ENCODE results near the gene FSTL1. TPM values are rescaled to one million over a fixed set of nuclear protein-coding genes. Genes with fewer than 3 reads are reported as not detected.

Gene FSTL1
- total RNA-seq, 1 donor from 2014 or later, result 243 TPM

DNA sequence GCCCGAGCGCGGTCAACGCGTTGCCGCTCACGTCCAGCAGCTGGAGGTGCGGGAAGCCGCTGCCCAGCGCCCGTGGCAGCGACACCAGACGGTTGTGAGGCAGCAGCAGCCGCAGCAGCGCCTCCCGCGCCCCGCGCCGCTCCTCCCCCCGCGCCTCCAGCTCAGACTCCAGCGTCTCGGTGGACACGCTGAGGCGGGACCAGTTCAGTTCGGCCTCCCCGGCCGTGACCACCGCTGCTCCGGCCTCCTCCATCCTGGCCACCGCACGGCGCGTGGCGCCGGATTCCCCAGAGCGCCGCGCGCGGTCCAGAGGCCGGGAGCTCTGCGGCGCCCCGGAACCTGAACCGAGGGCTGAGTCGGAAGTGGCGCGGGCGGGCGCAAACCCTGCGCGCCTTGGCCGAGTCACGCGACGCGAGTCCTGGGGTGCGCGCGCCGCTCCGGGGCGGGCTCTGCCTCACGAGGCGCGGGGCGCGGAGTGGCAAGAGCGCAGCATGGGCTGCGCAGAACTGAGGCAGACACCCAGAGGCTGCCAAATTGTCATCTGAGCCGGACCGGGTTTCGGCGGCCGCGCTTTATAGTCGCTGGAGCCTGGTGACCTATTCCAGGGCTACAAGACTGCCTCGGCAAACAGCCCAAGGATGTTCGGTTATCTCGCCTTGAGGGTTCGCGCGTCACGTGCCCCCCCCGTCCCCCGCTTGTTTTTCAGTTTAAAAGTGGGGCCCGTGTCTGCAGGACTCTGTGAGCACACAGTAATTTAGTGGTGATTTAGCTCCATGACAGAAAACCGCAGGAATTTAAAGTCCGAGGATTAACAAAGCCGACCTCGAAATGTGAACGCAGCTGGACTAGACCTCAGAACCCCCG lies 101.6 kb downstream of the FSTL1 start, which contains the start of gene LRRC58:
TSS of gene LRRC58 (minus strand) at position 364 of the 864 bp plus-strand sequence. CDS start at position 253, 111 bp downstream.
- no peaks in the 10 kb centered on the region for H3K27me3 ChIP-seq (ENCODE audit: low read depth)
- peak; percentile 91 for DNase-seq
- H3K27ac ChIP-seq (replicated peaks), result peak within 1 kb of the TSS; percentile 94
- intact Hi-C loops (cut with micrococcal nuclease), result no loop called here
- H3K9me3 ChIP-seq (replicated peaks), result no peaks in the 10 kb centered on the region
- H3K4me3 ChIP-seq, result peak within 1 kb of the TSS; percentile 94
- no peaks in the 10 kb centered on the region for H3K36me3 ChIP-seq
- TF ChIP-seq, protein P1, sequence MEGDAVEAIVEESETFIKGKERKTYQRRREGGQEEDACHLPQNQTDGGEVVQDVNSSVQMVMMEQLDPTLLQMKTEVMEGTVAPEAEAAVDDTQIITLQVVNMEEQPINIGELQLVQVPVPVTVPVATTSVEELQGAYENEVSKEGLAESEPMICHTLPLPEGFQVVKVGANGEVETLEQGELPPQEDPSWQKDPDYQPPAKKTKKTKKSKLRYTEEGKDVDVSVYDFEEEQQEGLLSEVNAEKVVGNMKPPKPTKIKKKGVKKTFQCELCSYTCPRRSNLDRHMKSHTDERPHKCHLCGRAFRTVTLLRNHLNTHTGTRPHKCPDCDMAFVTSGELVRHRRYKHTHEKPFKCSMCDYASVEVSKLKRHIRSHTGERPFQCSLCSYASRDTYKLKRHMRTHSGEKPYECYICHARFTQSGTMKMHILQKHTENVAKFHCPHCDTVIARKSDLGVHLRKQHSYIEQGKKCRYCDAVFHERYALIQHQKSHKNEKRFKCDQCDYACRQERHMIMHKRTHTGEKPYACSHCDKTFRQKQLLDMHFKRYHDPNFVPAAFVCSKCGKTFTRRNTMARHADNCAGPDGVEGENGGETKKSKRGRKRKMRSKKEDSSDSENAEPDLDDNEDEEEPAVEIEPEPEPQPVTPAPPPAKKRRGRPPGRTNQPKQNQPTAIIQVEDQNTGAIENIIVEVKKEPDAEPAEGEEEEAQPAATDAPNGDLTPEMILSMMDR (IDR thresholded peaks at IDR 0.05; ENCODE audit: borderline replicate concordance), result peak; percentile 43
- H3K4me1 ChIP-seq, result peaks cover 60% of the 10 kb centered on the region

DNA sequence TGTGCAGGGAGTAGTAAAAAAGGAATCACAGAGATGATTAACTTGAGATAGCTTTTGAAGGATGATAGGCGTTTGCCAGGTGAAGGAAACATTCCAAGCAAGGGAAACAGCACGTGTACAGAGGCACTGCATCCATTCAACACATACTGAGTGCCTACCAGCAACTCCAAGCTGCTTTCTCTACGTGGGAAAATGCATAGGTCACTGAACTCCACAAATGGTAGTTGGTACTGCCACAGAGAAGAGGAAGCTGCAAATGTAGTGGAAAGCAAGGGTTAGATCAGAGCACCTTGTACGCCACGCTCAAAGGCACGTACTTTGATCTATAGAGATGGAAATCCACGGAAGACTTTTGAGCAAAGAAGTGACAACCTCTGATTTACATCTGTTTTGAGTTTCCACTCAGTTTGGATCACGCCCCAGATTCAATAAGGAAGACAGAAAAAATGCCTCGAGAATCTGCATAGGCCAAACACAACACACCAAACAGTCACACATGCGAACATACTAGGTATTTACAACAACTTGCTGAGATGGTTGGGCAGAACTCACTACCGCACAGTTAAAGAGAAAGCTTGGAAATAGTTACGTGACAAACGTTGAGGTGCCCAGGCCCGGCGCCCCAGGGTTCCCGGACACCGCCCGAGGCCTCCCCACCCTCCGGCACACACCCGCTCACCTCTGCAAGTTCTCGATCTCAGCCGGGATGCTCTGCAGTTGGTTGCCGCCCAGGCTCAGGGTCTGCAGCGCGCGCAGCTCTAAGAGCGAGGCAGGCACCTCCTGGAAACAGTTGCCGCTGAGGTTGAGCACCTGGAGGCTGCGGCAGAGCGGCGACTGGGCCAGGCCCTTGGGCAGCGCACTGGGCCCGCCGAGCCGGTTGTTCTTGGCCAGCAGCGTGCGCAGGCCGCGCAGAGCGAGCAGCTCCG lies 102.5 kb downstream of the FSTL1 start:
- intact Hi-C loops (cut with micrococcal nuclease), result no loop called here
- Histone ChIP-seq H3K4me1 (peaks cover 60% of the 10 kb centered on the region), H3K9me3 (replicated peaks) (no peaks in the 10 kb centered on the region), H3K27ac (replicated peaks) (peak overlapping the region; percentile 94), H3K4me3 (peak overlapping the region; percentile 94), H3K36me3 (no peaks in the 10 kb centered on the region), H3K27me3 (ENCODE audit: low read depth) (no peaks in the 10 kb centered on the region)
- DNase-seq, result no peak
- TF ChIP-seq, protein P1 (IDR thresholded peaks at IDR 0.05; ENCODE audit: borderline replicate concordance), result no peak

DNA sequence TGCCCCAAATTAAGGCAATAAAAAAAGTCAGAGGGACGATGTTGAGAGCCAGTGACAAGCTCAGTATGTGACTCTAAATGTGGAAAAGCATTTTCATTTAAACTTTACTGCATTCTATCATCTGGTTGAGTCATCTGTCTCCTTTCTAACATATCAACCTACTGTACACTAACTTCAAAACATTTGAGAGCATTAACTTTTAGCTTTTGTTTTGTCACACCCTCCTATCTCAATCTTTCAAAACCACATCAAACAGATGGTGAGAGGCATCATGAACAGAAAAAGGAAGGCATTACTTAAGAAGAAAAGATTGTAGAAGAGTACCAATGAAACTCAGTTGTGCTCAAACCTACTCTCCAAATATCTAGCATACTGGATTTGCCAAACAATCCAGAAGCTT lies 106.4 kb downstream of the FSTL1 start:
- H3K36me3 ChIP-seq, result no peaks in the 10 kb centered on the region
- no peak overlapping the region for H3K4me3 ChIP-seq
- TF ChIP-seq, protein P1 (IDR thresholded peaks at IDR 0.05; ENCODE audit: borderline replicate concordance), result no peak
- intact Hi-C loops (cut with micrococcal nuclease), result no loop called here
- no peak overlapping the region for H3K27ac ChIP-seq (replicated peaks)
- peaks cover 45% of the 10 kb centered on the region for H3K4me1 ChIP-seq
- H3K27me3 ChIP-seq (ENCODE audit: low read depth), result no peaks in the 10 kb centered on the region
- no peak for DNase-seq
- H3K9me3 ChIP-seq (replicated peaks), result peaks cover 14% of the 10 kb centered on the region

Other genes with a start within 250 kb of the FSTL1 start
- gene GPR156, start 165.8 kb downstream of the FSTL1 start, total RNA-seq, result not detected
- gene LRRC58, start 101.6 kb downstream of the FSTL1 start, total RNA-seq, result 8.2 TPM
- gene NDUFB4, start 145.3 kb upstream of the FSTL1 start, total RNA-seq, result 556 TPM
- 0.49 TPM for gene HGD, start 231.2 kb upstream of the FSTL1 start, total RNA-seq